Ovary (tissue), 9 donors: ENCODE data around the gene NPM1. TPM values are rescaled to one million over a fixed set of nuclear protein-coding genes. Genes with fewer than 3 reads are reported as not detected.

Experiments used
- DNase-seq, 5 donors: peaks; one replicate each; pipeline ENCODE4 v3.0.0-alpha.2; 2019 to 2020
- H3K27ac ChIP-seq, 2 donors: fragments of 200-600 bp; one replicate each; pipeline versions ENCODE4 v1.5.1 to v1.8.0; 2019 to 2022
- H3K27me3 ChIP-seq: fragments of 200-600 bp; one replicate; pipeline ENCODE4 v1.8.0; 2022
- H3K36me3 ChIP-seq: fragments of 200-600 bp; sonication (generic); one replicate; pipeline ENCODE4 v1.5.1; 2019
- H3K4me1 ChIP-seq: one replicate; pipeline ENCODE4 v1.8.1; 2013; ENCODE audit warnings: mild to moderate bottlenecking, moderate library complexity; ENCODE audit not compliant: insufficient read depth
- H3K4me3 ChIP-seq: fragments of 200-600 bp; sonication (generic); one replicate; pipeline ENCODE4 v1.5.1; 2017
- H3K9me3 ChIP-seq, 2 donors: fragments of 200-600 bp in 1 of 2; sonication (generic) in 1 of 2; one replicate each; pipeline versions ENCODE4 v1.5.1 to v1.8.1; 2013 to 2019; ENCODE audit warnings: mild to moderate bottlenecking in 1 of 2, moderate library complexity in 1 of 2
- CTCF ChIP-seq, 3 donors: fragments of 450-650 bp in 2 of 3; fragments of 200-600 bp in 1 of 3; IDR thresholded peaks; one replicate each; pipeline versions ENCODE4 v1.5.1 to v1.8.0; 2016 to 2022; ENCODE audit warnings: antibody characterized with exemption in 3 of 3, mild to moderate bottlenecking in 1 of 3
- EP300 ChIP-seq: sonication (generic); formaldehyde crosslinking; IDR thresholded peaks from one replicate; pipeline ENCODE4 v1.6.1; 2017; ENCODE audit warnings: antibody characterized with exemption
- POLR2A ChIP-seq: fragments of 450-650 bp; IDR thresholded peaks from one replicate; pipeline ENCODE4 v1.6.1; 2017; ENCODE audit warnings: antibody characterized with exemption, mild to moderate bottlenecking, moderate library complexity
- WGBS, 3 donors: extraction: QIAGEN DNeasy Blood & Tissue Kit in 1 of 3; methylation state at CpG; one replicate each; pipeline versions ENCODE4 v1.1.5 to v1.1.7; 2013 to 2017; 5-methylcytosine and 5-hydroxymethylcytosine counted together
- intact Hi-C, 4 donors: fragments of 100-400 bp; cut with DNase I; formaldehyde crosslinking; loops; one replicate each; pipeline versions ENCODE4 v1.11.0 to v1.15.1; 2022 to 2023
- polyA plus RNA-seq, 2 donors: library from polyadenylated mRNA; stranded (reverse); fragments of 200-250 nt in 1 of 2; fragments of 350-450 nt in 1 of 2; fragmentation: Illumina TruSeq in 1 of 2; extraction: RNeasy Lipid Tissue Mini Kit (QIAGEN cat#74804) in 1 of 2; gene quantifications; one replicate each; pipeline ENCODE4 v1.2.3, GENCODE V29; 2013 to 2014
- total RNA-seq, 7 donors: library from RNA; depleted of rRNA in 2 of 7; stranded (reverse); fragments of >200 nt in 2 of 7; fragmentation: NEBNext Ultra II Directional in 3 of 7; extraction: Animal tissue kit (Norgen Biotek cat#: 25700) in 3 of 7; gene quantifications; one replicate each; pipeline versions ENCODE4 v1.1.0 to v1.2.4, GENCODE V29; 2016 to 2023
- donor health status: DM: no; HTN: no; CAD: no; lungs with moderate emphysema.
- donor health status: DM: no; HTN: no; CAD: no.
- donor health status: Bipolar disorder and iron deficiency.
- donor health status: DM: yes; HTN: yes; CAD: no.
- donor health status: DM: no; HTN: no; CAD: no.
- donor health status: DM: yes; HTN: yes; CAD: no.

NPM1 gene
- total and polyA plus RNA-seq, 9 donors: 1,123 to 3,932 (median 1,741) TPM

- TF ChIP-seq POLR2A (no peak), EP300 (no peak), CTCF (IDR thresholded peaks at IDR 0.05) (no peak)
- intact Hi-C loops: loop anchor here in 1 of 4 donors (10.0 kb wide), 1 partner anchor 142 kb away; no protein-coding TSS in a partner anchor
- Histone ChIP-seq H3K27me3 (no peaks in the 10 kb centered on the region), H3K9me3 (no peaks in the 10 kb centered on the region), H3K4me1 (no peaks in the 10 kb centered on the region), H3K36me3 (no peaks in the 10 kb centered on the region), H3K4me3 (no peak overlapping the region), H3K27ac (no peak overlapping the region)
- WGBS, 3 donors: 65 to 70% (median 67%) methylated on average over 13 of the region's 13 CpGs
- no peak for DNase-seq
Measured at GRCh38 chr5:171442287-171443042, 54.8 kb downstream of the NPM1 start.

GRCh38 chr5:171444582-171444981 is 56.9 kb downstream of the NPM1 start:
- Histone ChIP-seq H3K27me3 (no peaks in the 10 kb centered on the region), H3K4me3 (no peak overlapping the region), H3K9me3 (no peaks in the 10 kb centered on the region), H3K4me1 (no peaks in the 10 kb centered on the region), H3K36me3 (no peaks in the 10 kb centered on the region), H3K27ac (no peak overlapping the region)
- TF ChIP-seq EP300 (no peak), CTCF (IDR thresholded peaks at IDR 0.05) (no peak), POLR2A (no peak)
- DNase-seq: no peak
- WGBS, 3 donors: 92 to 95% (median 94%) methylated on average over 12 of the region's 12 CpGs
- intact Hi-C loops: loop anchor here in 1 of 4 donors (10.0 kb wide), 1 partner anchor 140 kb away; no protein-coding TSS in a partner anchor

GRCh38 chr5:171445644-171446516 is 58.2 kb downstream of the NPM1 start:
- H3K9me3 ChIP-seq: no peaks in the 10 kb centered on the region
- 55 to 74% (median 66%) methylated on average over 14 of the region's 14 CpGs for WGBS, 3 donors
- H3K36me3 ChIP-seq: no peaks in the 10 kb centered on the region
- TF ChIP-seq POLR2A: no peak
- TF ChIP-seq EP300: no peak
- TF ChIP-seq CTCF (IDR thresholded peaks at IDR 0.05): no peak
- no peak overlapping the region for H3K27ac ChIP-seq
- no peaks in the 10 kb centered on the region for H3K27me3 ChIP-seq
- no peaks in the 10 kb centered on the region for H3K4me1 ChIP-seq
- peak in 1 of 5 donors; percentile 32 for DNase-seq
- no peak overlapping the region for H3K4me3 ChIP-seq
- intact Hi-C loops: loop anchor here in 1 of 4 donors (10.0 kb wide), 1 partner anchor 139 kb away; no protein-coding TSS in a partner anchor

GRCh38 chr5:171447226-171447625 is 59.6 kb downstream of the NPM1 start:
- intact Hi-C loops: loop anchor here in 1 of 4 donors (10.0 kb wide), 1 partner anchor 138 kb away; no protein-coding TSS in a partner anchor
- H3K4me3 ChIP-seq: no peak overlapping the region
- 91 to 95% (median 95%) methylated on average over 5 of the region's 5 CpGs for WGBS, 3 donors
- TF ChIP-seq EP300: no peak
- TF ChIP-seq CTCF (IDR thresholded peaks at IDR 0.05): no peak
- no peaks in the 10 kb centered on the region for H3K27me3 ChIP-seq
- no peak for DNase-seq
- H3K4me1 ChIP-seq: peaks cover 4% of the 10 kb centered on the region
- no peak overlapping the region for H3K27ac ChIP-seq
- no peaks in the 10 kb centered on the region for H3K36me3 ChIP-seq
- no peaks in the 10 kb centered on the region for H3K9me3 ChIP-seq
